HepG2 (cell line): ENCODE measurements around the gene RICTOR. TPM values are rescaled to one million over a fixed set of nuclear protein-coding genes. Genes with fewer than 3 reads are reported as not detected.

Source experiments
- DNMT3B ChIP-seq: conservative IDR thresholded peaks from 2 replicates; pipeline ENCODE4 v1.6.1; 2016; ENCODE audit warnings: missing biosample characterization, control low read depth
- MXI1 ChIP-seq: IDR thresholded peaks from 3 replicates; pipeline ENCODE4 v1.6.1; 2012; ENCODE audit warnings: low read depth, low read length, inconsistent platforms, borderline replicate concordance
- POLR2A ChIP-seq, 2 experiments: IDR thresholded peaks; 2 replicates each; pipeline ENCODE4 v1.6.1; 2011; ENCODE audit warnings: low read depth in 2 of 2, low read length in 2 of 2, mild to moderate bottlenecking in 1 of 2, moderate library complexity in 1 of 2; ENCODE audit not compliant: insufficient read depth in 1 of 2
- ZNF577 ChIP-seq: sonication (generic); formaldehyde crosslinking; IDR thresholded peaks from 2 replicates; pipeline ENCODE4 v1.4.0; 2020; ENCODE audit warnings: mild to moderate bottlenecking, low read depth, missing genetic modification reagents, borderline replicate concordance
- polyA plus RNA-seq, 8 experiments: library from polyadenylated mRNA; depleted of rRNA in 3 of 8; stranded (reverse) in 7 of 8; unstranded in 1 of 8; fragments of >200 nt; fragmentation: Illumina TruSeq in 4 of 8; extraction: Trizol in 4 of 8; gene quantifications; 2 replicates each; pipeline versions ENCODE4 v1.2.1 to v1.2.3, GENCODE V29; 2011 to 2016; ENCODE audit warnings: low read depth in 4 of 8, missing spikeins in 1 of 8, mixed read lengths in 1 of 8; ENCODE audit not compliant: insufficient read depth in 1 of 8
- total RNA-seq, 5 experiments: library from RNA; depleted of rRNA; stranded (reverse); fragments of >200 nt; fragmentation: Illumina TruSeq; extraction: Trizol; gene quantifications; 2 replicates each; pipeline ENCODE4 v1.2.3, GENCODE V29; 2016; ENCODE audit warnings: low read depth in 1 of 5
- TF ChIP-seq, protein P1 (sequence below): sonication (generic); formaldehyde crosslinking; IDR thresholded peaks from 2 replicates; pipeline ENCODE4 v1.4.0; 2020; ENCODE audit warnings: missing genetic modification reagents
- TF ChIP-seq, protein P2 (sequence below): sonication (generic); formaldehyde crosslinking; IDR thresholded peaks from 2 replicates; pipeline ENCODE4 v1.8.1; 2023; ENCODE audit warnings: mild to moderate bottlenecking, missing genetic modification reagents, borderline replicate concordance
- TF ChIP-seq, protein P3 (sequence below): sonication (generic); formaldehyde crosslinking; IDR thresholded peaks from 2 replicates; pipeline ENCODE4 v1.9.0; 2021; ENCODE audit warnings: missing genetic modification reagents, borderline replicate concordance
- TF ChIP-seq, protein P4 (sequence below): sonication (generic); formaldehyde crosslinking; IDR thresholded peaks from 2 replicates; pipeline ENCODE4 v1.9.0; 2021; ENCODE audit warnings: mild to moderate bottlenecking, missing genetic modification reagents
- TF ChIP-seq, protein P5 (sequence below), 2 experiments: sonication (generic) in 1 of 2; formaldehyde crosslinking in 1 of 2; IDR thresholded peaks; 2 replicates each; pipeline versions ENCODE4 v1.4.0 to v1.6.1; 2016 to 2020; ENCODE audit warnings: borderline replicate concordance in 1 of 2, low read depth in 1 of 2, mild to moderate bottlenecking in 1 of 2, missing genetic modification reagents in 1 of 2

RICTOR gene
- total and polyA plus RNA-seq, 2 of the 13 experiments (the other 11 are each of a cell fraction or from before 2014, with no cell fraction given), result 10.7 to 15.4 TPM

DNA sequence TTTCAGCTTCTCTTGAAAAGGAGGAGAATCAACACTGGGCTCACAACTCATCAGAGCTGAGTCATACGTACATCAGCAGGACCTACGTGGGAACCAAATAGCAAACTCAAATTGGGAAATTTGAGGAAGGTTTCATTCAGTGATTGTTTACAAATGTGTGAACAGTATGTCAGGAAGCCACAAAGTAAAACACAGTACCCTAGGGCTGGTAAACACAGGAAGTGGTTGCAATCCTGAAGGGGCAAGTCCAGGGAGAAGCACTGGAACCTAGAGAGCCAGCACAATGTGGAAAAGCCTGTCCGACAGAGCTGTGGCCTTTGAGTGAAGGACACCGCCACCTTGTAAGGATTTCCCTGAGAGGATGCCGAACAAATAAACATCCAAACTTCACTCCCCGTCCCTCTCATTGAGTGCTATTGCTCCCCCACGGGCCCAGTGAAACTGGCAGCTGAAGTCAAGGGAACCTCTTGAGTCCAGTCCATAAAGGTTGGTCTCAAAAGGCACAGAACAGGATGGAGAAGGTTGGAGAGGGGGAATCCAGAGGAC, 26.7 kb upstream of the RICTOR start (continued):
- TF ChIP-seq, protein P1, sequence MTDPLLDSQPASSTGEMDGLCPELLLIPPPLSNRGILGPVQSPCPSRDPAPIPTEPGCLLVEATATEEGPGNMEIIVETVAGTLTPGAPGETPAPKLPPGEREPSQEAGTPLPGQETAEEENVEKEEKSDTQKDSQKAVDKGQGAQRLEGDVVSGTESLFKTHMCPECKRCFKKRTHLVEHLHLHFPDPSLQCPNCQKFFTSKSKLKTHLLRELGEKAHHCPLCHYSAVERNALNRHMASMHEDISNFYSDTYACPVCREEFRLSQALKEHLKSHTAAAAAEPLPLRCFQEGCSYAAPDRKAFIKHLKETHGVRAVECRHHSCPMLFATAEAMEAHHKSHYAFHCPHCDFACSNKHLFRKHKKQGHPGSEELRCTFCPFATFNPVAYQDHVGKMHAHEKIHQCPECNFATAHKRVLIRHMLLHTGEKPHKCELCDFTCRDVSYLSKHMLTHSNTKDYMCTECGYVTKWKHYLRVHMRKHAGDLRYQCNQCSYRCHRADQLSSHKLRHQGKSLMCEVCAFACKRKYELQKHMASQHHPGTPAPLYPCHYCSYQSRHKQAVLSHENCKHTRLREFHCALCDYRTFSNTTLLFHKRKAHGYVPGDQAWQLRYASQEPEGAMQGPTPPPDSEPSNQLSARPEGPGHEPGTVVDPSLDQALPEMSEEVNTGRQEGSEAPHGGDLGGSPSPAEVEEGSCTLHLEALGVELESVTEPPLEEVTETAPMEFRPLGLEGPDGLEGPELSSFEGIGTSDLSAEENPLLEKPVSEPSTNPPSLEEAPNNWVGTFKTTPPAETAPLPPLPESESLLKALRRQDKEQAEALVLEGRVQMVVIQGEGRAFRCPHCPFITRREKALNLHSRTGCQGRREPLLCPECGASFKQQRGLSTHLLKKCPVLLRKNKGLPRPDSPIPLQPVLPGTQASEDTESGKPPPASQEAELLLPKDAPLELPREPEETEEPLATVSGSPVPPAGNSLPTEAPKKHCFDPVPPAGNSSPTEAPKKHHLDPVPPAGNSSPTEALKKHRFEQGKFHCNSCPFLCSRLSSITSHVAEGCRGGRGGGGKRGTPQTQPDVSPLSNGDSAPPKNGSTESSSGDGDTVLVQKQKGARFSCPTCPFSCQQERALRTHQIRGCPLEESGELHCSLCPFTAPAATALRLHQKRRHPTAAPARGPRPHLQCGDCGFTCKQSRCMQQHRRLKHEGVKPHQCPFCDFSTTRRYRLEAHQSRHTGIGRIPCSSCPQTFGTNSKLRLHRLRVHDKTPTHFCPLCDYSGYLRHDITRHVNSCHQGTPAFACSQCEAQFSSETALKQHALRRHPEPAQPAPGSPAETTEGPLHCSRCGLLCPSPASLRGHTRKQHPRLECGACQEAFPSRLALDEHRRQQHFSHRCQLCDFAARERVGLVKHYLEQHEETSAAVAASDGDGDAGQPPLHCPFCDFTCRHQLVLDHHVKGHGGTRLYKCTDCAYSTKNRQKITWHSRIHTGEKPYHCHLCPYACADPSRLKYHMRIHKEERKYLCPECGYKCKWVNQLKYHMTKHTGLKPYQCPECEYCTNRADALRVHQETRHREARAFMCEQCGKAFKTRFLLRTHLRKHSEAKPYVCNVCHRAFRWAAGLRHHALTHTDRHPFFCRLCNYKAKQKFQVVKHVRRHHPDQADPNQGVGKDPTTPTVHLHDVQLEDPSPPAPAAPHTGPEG, result no peak
- TF ChIP-seq, protein P2, sequence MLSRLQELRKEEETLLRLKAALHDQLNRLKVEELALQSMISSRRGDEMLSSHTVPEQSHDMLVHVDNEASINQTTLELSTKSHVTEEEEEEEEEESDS (CRISPR knock-in tag), result no peak
- TF ChIP-seq, protein P3, sequence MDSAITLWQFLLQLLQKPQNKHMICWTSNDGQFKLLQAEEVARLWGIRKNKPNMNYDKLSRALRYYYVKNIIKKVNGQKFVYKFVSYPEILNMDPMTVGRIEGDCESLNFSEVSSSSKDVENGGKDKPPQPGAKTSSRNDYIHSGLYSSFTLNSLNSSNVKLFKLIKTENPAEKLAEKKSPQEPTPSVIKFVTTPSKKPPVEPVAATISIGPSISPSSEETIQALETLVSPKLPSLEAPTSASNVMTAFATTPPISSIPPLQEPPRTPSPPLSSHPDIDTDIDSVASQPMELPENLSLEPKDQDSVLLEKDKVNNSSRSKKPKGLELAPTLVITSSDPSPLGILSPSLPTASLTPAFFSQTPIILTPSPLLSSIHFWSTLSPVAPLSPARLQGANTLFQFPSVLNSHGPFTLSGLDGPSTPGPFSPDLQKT, result no peak
- TF ChIP-seq ZNF577 (CRISPR knock-in tag) (no peak), MXI1 (no peak), DNMT3B (CRISPR knock-in tag) (no peak), POLR2A (IDR thresholded peaks at IDR 0.05; ENCODE audit: insufficient read depth in 1 of 2, low read depth in 2 of 2, low read length in 2 of 2) (no peak)
- TF ChIP-seq, protein P4, sequence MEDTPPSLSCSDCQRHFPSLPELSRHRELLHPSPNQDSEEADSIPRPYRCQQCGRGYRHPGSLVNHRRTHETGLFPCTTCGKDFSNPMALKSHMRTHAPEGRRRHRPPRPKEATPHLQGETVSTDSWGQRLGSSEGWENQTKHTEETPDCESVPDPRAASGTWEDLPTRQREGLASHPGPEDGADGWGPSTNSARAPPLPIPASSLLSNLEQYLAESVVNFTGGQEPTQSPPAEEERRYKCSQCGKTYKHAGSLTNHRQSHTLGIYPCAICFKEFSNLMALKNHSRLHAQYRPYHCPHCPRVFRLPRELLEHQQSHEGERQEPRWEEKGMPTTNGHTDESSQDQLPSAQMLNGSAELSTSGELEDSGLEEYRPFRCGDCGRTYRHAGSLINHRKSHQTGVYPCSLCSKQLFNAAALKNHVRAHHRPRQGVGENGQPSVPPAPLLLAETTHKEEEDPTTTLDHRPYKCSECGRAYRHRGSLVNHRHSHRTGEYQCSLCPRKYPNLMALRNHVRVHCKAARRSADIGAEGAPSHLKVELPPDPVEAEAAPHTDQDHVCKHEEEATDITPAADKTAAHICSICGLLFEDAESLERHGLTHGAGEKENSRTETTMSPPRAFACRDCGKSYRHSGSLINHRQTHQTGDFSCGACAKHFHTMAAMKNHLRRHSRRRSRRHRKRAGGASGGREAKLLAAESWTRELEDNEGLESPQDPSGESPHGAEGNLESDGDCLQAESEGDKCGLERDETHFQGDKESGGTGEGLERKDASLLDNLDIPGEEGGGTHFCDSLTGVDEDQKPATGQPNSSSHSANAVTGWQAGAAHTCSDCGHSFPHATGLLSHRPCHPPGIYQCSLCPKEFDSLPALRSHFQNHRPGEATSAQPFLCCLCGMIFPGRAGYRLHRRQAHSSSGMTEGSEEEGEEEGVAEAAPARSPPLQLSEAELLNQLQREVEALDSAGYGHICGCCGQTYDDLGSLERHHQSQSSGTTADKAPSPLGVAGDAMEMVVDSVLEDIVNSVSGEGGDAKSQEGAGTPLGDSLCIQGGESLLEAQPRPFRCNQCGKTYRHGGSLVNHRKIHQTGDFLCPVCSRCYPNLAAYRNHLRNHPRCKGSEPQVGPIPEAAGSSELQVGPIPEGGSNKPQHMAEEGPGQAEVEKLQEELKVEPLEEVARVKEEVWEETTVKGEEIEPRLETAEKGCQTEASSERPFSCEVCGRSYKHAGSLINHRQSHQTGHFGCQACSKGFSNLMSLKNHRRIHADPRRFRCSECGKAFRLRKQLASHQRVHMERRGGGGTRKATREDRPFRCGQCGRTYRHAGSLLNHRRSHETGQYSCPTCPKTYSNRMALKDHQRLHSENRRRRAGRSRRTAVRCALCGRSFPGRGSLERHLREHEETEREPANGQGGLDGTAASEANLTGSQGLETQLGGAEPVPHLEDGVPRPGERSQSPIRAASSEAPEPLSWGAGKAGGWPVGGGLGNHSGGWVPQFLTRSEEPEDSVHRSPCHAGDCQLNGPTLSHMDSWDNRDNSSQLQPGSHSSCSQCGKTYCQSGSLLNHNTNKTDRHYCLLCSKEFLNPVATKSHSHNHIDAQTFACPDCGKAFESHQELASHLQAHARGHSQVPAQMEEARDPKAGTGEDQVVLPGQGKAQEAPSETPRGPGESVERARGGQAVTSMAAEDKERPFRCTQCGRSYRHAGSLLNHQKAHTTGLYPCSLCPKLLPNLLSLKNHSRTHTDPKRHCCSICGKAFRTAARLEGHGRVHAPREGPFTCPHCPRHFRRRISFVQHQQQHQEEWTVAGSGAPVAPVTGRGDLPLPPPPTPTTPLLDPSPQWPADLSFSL (CRISPR knock-in tag), result no peak
- TF ChIP-seq, protein P5, sequence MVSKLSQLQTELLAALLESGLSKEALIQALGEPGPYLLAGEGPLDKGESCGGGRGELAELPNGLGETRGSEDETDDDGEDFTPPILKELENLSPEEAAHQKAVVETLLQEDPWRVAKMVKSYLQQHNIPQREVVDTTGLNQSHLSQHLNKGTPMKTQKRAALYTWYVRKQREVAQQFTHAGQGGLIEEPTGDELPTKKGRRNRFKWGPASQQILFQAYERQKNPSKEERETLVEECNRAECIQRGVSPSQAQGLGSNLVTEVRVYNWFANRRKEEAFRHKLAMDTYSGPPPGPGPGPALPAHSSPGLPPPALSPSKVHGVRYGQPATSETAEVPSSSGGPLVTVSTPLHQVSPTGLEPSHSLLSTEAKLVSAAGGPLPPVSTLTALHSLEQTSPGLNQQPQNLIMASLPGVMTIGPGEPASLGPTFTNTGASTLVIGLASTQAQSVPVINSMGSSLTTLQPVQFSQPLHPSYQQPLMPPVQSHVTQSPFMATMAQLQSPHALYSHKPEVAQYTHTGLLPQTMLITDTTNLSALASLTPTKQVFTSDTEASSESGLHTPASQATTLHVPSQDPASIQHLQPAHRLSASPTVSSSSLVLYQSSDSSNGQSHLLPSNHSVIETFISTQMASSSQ (IDR thresholded peaks at IDR 0.05; ENCODE audit: low read depth), result no peak
- TF ChIP-seq, protein P5 (CRISPR knock-in tag; IDR thresholded peaks at IDR 0.05; ENCODE audit: borderline replicate concordance), result no peak
